ENCODE data around the gene GLS2. TPM values are rescaled to one million over a fixed set of nuclear protein-coding genes. Genes with fewer than 3 reads are reported as not detected.

GLS2 gene
- total RNA-seq (2022) (3.9 and 4.8 TPM in 2 replicates), Bru-seq, nascent RNA (percentile 33 among the genes with signal in this experiment), BruChase-seq, experiment 1, labeled RNA remaining after a 6-hour chase (percentile 50 among the genes with signal in this experiment), BruChase-seq, experiment 2, labeled RNA remaining after a 2-hour chase (percentile 41 among the genes with signal in this experiment)
- long read RNA-seq, transcript GLS2-201 (18 exons, 2,623 nt) = major isoform, 12 of 20 reads
- long read RNA-seq, partial matches to known transcripts = 1 of 20 reads
- long read RNA-seq, other reads (novel, unspliced or antisense) = 6 of 20 reads

- DNase-seq (ENCODE audit: unreplicated experiment) = peak; percentile 86
- Mint-ChIP-seq H3K27me3 (ENCODE audit: insufficient read depth, unreplicated experiment) (no peaks in the 10 kb centered on the region), H3K27ac (ENCODE audit: low read depth, unreplicated experiment) (peak within 1 kb of the TSS; percentile 37), H3K4me1 (ENCODE audit: insufficient read depth, unreplicated experiment) (peaks cover 11% of the 10 kb centered on the region), H3K36me3 (ENCODE audit: insufficient read depth, unreplicated experiment) (no peaks in the 10 kb centered on the region), H3K4me3 (ENCODE audit: unreplicated experiment) (peak within 1 kb of the TSS; percentile 89), H3K9me3 (ENCODE audit: unreplicated experiment) (no peaks in the 10 kb centered on the region)
- ChIA-PET CTCF (interaction anchor here (0.6 kb wide), 1 partner anchor 113 kb away, joined by 4 read pairs; no protein-coding TSS in a partner anchor), POLR2A (interaction anchor here (0.7 to 1.9 kb wide), 14 partner anchors 8 to 266 kb away, joined by 3 to 19 read pairs (median 4); partner anchors contain the start of genes CNPY2, RBMS2, RNF41 and SPRYD4)
- BruUV-seq (replicated peaks) = no TSS peak
- intact Hi-C loops (cut with micrococcal nuclease) = no loop called here
- TF ChIP-seq CTCF (IDR thresholded peaks at IDR 0.05; ENCODE audit: unreplicated experiment) = no peak
Observed at GRCh38 chr12:56488041-56488955, at the start of gene GLS2. TSS of gene GLS2 (minus strand) at chr12:56488161. CDS start at chr12:56488118, 43 bp downstream.

- H3K27me3 Mint-ChIP-seq (ENCODE audit: insufficient read depth, unreplicated experiment) = no peaks in the 10 kb centered on the region
- TF ChIP-seq CTCF (IDR thresholded peaks at IDR 0.05; ENCODE audit: unreplicated experiment) = no peak
- CTCF ChIA-PET = no interaction called here
- intact Hi-C loops (cut with micrococcal nuclease) = no loop called here
- H3K9me3 Mint-ChIP-seq (ENCODE audit: unreplicated experiment) = no peaks in the 10 kb centered on the region
- no peak for DNase-seq (ENCODE audit: unreplicated experiment)
- BruUV-seq (replicated peaks) = no TSS peak
- H3K27ac Mint-ChIP-seq (ENCODE audit: low read depth, unreplicated experiment) = peak overlapping the region; percentile 28
- POLR2A ChIA-PET = interaction anchor here (1.3 kb wide), 1 partner anchor 16 kb away, joined by 8 read pairs; the partner anchor contains the start of gene RBMS2
- H3K4me3 Mint-ChIP-seq (ENCODE audit: unreplicated experiment) = peak overlapping the region; percentile 33
- peaks cover 18% of the 10 kb centered on the region for H3K36me3 Mint-ChIP-seq (ENCODE audit: insufficient read depth, unreplicated experiment)
- peaks cover 22% of the 10 kb centered on the region for H3K4me1 Mint-ChIP-seq (ENCODE audit: insufficient read depth, unreplicated experiment)
Observed at GRCh38 chr12:56537546-56537945, 49.6 kb upstream of the GLS2 start.

GRCh38 chr12:56530390-56531055, 42.6 kb upstream of the GLS2 start:
- peaks cover 51% of the 10 kb centered on the region for H3K4me1 Mint-ChIP-seq (ENCODE audit: insufficient read depth, unreplicated experiment)
- CTCF ChIA-PET = interaction anchor here (0.9 to 2.1 kb wide), 6 partner anchors 8 to 90 kb away, joined by 3 to 12 read pairs (median 4); no protein-coding TSS in a partner anchor

More at GRCh38 chr12:56530390-56531055, 42.6 kb upstream of the GLS2 start:
- no TSS peak for BruUV-seq (replicated peaks)
- Mint-ChIP-seq H3K4me3 (ENCODE audit: unreplicated experiment) (no peak overlapping the region), H3K27me3 (ENCODE audit: insufficient read depth, unreplicated experiment) (no peaks in the 10 kb centered on the region), H3K27ac (ENCODE audit: low read depth, unreplicated experiment) (peak overlapping the region; percentile 96), H3K36me3 (ENCODE audit: insufficient read depth, unreplicated experiment) (peaks cover 7% of the 10 kb centered on the region), H3K9me3 (ENCODE audit: unreplicated experiment) (no peaks in the 10 kb centered on the region)
- POLR2A ChIA-PET = interaction anchor here (0.6 to 3.2 kb wide), 6 partner anchors 9 to 1214 kb away, joined by 3 to 17 read pairs (median 8); partner anchors contain the start of genes RBMS2 and TSPAN31
- no peak for DNase-seq (ENCODE audit: unreplicated experiment)
- intact Hi-C loops (cut with micrococcal nuclease) = no loop called here
- no peak for TF ChIP-seq CTCF (IDR thresholded peaks at IDR 0.05; ENCODE audit: unreplicated experiment)

Data from MCF 10A (cell line).